ENCODE measurements around the gene AFAP1L1.

AFAP1L1 gene

GRCh38 chr5:149271716-149272563 is at the start of gene AFAP1L1:
AFAP1L1 (plus strand) TSS chr5:149271859; CDS start chr5:149271969, 110 bp downstream.
- DNase-seq, result peak; percentile 7

- DNase-seq, result peak; percentile 5
These were observed 48.4 kb upstream of the AFAP1L1 start for GRCh38 chr5:149223081-149223848.

GRCh38 chr5:149224282-149224681 is 47.4 kb upstream of the AFAP1L1 start:
- no peak for DNase-seq

- no peak for DNase-seq
These were observed 44.4 kb upstream of the AFAP1L1 start for GRCh38 chr5:149227168-149227826.

- peak; percentile 65 for DNase-seq
These were observed 42.9 kb upstream of the AFAP1L1 start for GRCh38 chr5:149228618-149229297.

- DNase-seq, result no peak
These were observed 42.2 kb upstream of the AFAP1L1 start for GRCh38 chr5:149229298-149229937.

- no peak for DNase-seq
These were observed 35.8 kb upstream of the AFAP1L1 start for GRCh38 chr5:149235841-149236240.

GRCh38 chr5:149237662-149238061 is 34.0 kb upstream of the AFAP1L1 start:
- DNase-seq, result no peak

GRCh38 chr5:149238540-149238939 is 33.1 kb upstream of the AFAP1L1 start:
- no peak for DNase-seq

- DNase-seq, result no peak
These were observed 31.7 kb upstream of the AFAP1L1 start for GRCh38 chr5:149239917-149240316.

- peak; percentile 3 for DNase-seq
These were observed 31.2 kb upstream of the AFAP1L1 start for GRCh38 chr5:149240354-149240998.

- no peak for DNase-seq
These were observed 29.3 kb upstream of the AFAP1L1 start for GRCh38 chr5:149242339-149242738.

- no peak for DNase-seq
These were observed 24.8 kb upstream of the AFAP1L1 start for GRCh38 chr5:149246906-149247305.

- no peak for DNase-seq
These were observed 23.9 kb upstream of the AFAP1L1 start for GRCh38 chr5:149247726-149248125.

- no peak for DNase-seq
These were observed 20.1 kb upstream of the AFAP1L1 start for GRCh38 chr5:149251546-149251945.

- no peak for DNase-seq
These were observed 17.2 kb upstream of the AFAP1L1 start for GRCh38 chr5:149254506-149254905.

- no peak for DNase-seq
These were observed 15.2 kb upstream of the AFAP1L1 start for GRCh38 chr5:149256451-149256850.

GRCh38 chr5:149257131-149257530 is 14.5 kb upstream of the AFAP1L1 start:
- DNase-seq, result no peak

GRCh38 chr5:149257889-149258705 is 13.6 kb upstream of the AFAP1L1 start:
- no peak for DNase-seq

- DNase-seq, result no peak
These were observed 10.9 kb upstream of the AFAP1L1 start for GRCh38 chr5:149260761-149261160.

GRCh38 chr5:149261246-149261645 is 10.4 kb upstream of the AFAP1L1 start:
- no peak for DNase-seq
